K562 (cell line): ENCODE data around the gene KCND1. TPM values are rescaled to one million over a fixed set of nuclear protein-coding genes. Genes with fewer than 3 reads are reported as not detected.
A peak's percentile ranks its signal among the peaks of the same experiment; 100 is the strongest.

Experiments
- ATF1 ChIP-seq, 2 experiments: fragments of 450-650 bp in 1 of 2; IDR thresholded peaks; 2 replicates each; pipeline ENCODE4 v1.6.1; 2016; ENCODE audit warnings: missing compliant biosample characterization in 1 of 2, missing genetic modification characterization in 1 of 2
- CC2D1A ChIP-seq: fragments of 450-650 bp; IDR thresholded peaks from 2 replicates; pipeline ENCODE4 v1.6.1; 2017; ENCODE audit warnings: mild to moderate bottlenecking
- E2F4 ChIP-seq: sonication (generic); formaldehyde crosslinking; IDR thresholded peaks from 2 replicates; pipeline ENCODE4 v1.8.0; 2022; ENCODE audit warnings: mild to moderate bottlenecking, low read depth, missing genetic modification reagents
- FOXO4 ChIP-seq: fragments of 450-650 bp; formaldehyde crosslinking; IDR thresholded peaks from 2 replicates; pipeline ENCODE4 v1.4.0; 2020; ENCODE audit warnings: mild to moderate bottlenecking, moderate library complexity
- HDAC3 ChIP-seq: fragments of 450-650 bp; IDR thresholded peaks from 2 replicates; pipeline ENCODE4 v1.6.1; 2018; ENCODE audit warnings: borderline replicate concordance, mild to moderate bottlenecking, moderate library complexity; ENCODE audit not compliant: partially characterized antibody
- KAT7 ChIP-seq: sonication (generic); formaldehyde crosslinking; IDR thresholded peaks from 2 replicates; pipeline ENCODE4 v1.8.0; 2022; ENCODE audit warnings: missing genetic modification reagents, mild to moderate bottlenecking, borderline replicate concordance
- MAFF ChIP-seq: IDR thresholded peaks from 2 replicates; pipeline ENCODE4 v1.6.1; 2012; ENCODE audit warnings: low read length, improper control_type of control experiment
- MECOM ChIP-seq: fragments of 250-450 bp; sonication (Bioruptor Pico); IDR thresholded peaks from 2 replicates; pipeline ENCODE4 v1.8.0; 2022; ENCODE audit warnings: inconsistent platforms
- MTA1 ChIP-seq: fragments of 450-650 bp; IDR thresholded peaks from 2 replicates; pipeline ENCODE4 v1.6.1; 2017; ENCODE audit warnings: borderline replicate concordance
- NR2C2 ChIP-seq, 2 experiments: fragments of 200-800 bp in 1 of 2; sonication (Bioruptor generic) in 1 of 2; sonication (generic) in 1 of 2; formaldehyde crosslinking in 1 of 2; IDR thresholded peaks; 2 replicates each; pipeline versions ENCODE4 v1.6.1 to v1.8.0; 2016 to 2022; ENCODE audit warnings: mild to moderate bottlenecking in 1 of 2, missing compliant biosample characterization in 1 of 2, missing genetic modification characterization in 1 of 2, missing genetic modification reagents in 1 of 2
- POU5F1 ChIP-seq: fragments of 150-350 bp; IDR thresholded peaks from 2 replicates; pipeline ENCODE4 v1.6.1; 2014; ENCODE audit warnings: borderline replicate concordance, low read length, low read depth, mild to moderate bottlenecking; ENCODE audit not compliant: partially characterized antibody
- PPARD ChIP-seq: fragments of 250-450 bp; sonication (Bioruptor Pico); IDR thresholded peaks from 2 replicates; pipeline ENCODE4 v1.8.0; 2022; ENCODE audit warnings: inconsistent platforms, mild to moderate bottlenecking, moderate library complexity
- PREB ChIP-seq: sonication (generic); formaldehyde crosslinking; IDR thresholded peaks from 2 replicates; pipeline ENCODE4 v1.8.1; 2023; ENCODE audit warnings: mild to moderate bottlenecking, missing genetic modification reagents
- RAD51 ChIP-seq: fragments of 450-650 bp; IDR thresholded peaks from 2 replicates; pipeline ENCODE4 v1.7.1; 2016; ENCODE audit warnings: low read depth, mild to moderate bottlenecking, borderline replicate concordance
- SLC30A9 ChIP-seq: fragments of 250-450 bp; sonication (Bioruptor Pico); IDR thresholded peaks from 2 replicates; pipeline ENCODE4 v1.8.0; 2022; ENCODE audit warnings: mild to moderate bottlenecking, moderate library complexity
- SMAD3 ChIP-seq: fragments of 450-650 bp; formaldehyde crosslinking; conservative IDR thresholded peaks from 2 replicates; pipeline ENCODE4 v1.4.0; 2020; ENCODE audit warnings: mild to moderate bottlenecking
- TEAD4 ChIP-seq, 2 experiments: sonication (generic) in 1 of 2; formaldehyde crosslinking in 1 of 2; IDR thresholded peaks; 2 replicates each; pipeline versions ENCODE4 v1.6.1 to v1.8.0; 2012 to 2022; ENCODE audit warnings: borderline replicate concordance in 1 of 2, inconsistent platforms in 1 of 2, low read length in 1 of 2, mild to moderate bottlenecking in 1 of 2, missing genetic modification reagents in 1 of 2
- TFAP4 ChIP-seq: sonication (generic); formaldehyde crosslinking; IDR thresholded peaks from 2 replicates; pipeline ENCODE4 v1.8.0; 2022; ENCODE audit warnings: missing genetic modification reagents, mild to moderate bottlenecking, moderate library complexity, borderline replicate concordance
- TOE1 ChIP-seq, 2 experiments: fragments of 450-650 bp in 1 of 2; sonication (generic) in 1 of 2; formaldehyde crosslinking in 1 of 2; IDR thresholded peaks; 2 replicates each; pipeline versions ENCODE4 v1.7.1 to v1.8.0; 2016 to 2022; ENCODE audit warnings: borderline replicate concordance in 2 of 2, mild to moderate bottlenecking in 2 of 2, antibody characterized with exemption in 1 of 2, inconsistent platforms in 1 of 2, low read depth in 1 of 2, missing genetic modification reagents in 1 of 2, moderate library complexity in 1 of 2
- ZC3H4 ChIP-seq: sonication (generic); formaldehyde crosslinking; IDR thresholded peaks from 2 replicates; pipeline ENCODE4 v1.9.0; 2021; ENCODE audit warnings: missing genetic modification reagents, borderline replicate concordance
- ZNF239 ChIP-seq: fragments of 250-450 bp; sonication (Bioruptor Pico); IDR thresholded peaks from 2 replicates; pipeline ENCODE4 v1.4.0; 2020; ENCODE audit warnings: mild to moderate bottlenecking
- ZNF655 ChIP-seq: fragments of 250-450 bp; sonication (Bioruptor Pico); IDR thresholded peaks from 2 replicates; pipeline ENCODE4 v1.5.0; 2021
- polyA plus RNA-seq, 8 experiments: library from polyadenylated mRNA; depleted of rRNA in 4 of 8; stranded (reverse) in 5 of 8; unstranded in 3 of 8; fragments of >200 nt; fragmentation: Nextera tagmentation in 2 of 8; fragmentation: Illumina TruSeq in 1 of 8; extraction: Ambion mirVana in 2 of 8; extraction: Trizol in 1 of 8; gene quantifications; 2 replicates each; pipeline versions ENCODE4 v1.2.1 to v1.2.3, GENCODE V29; 2011 to 2014; ENCODE audit warnings: inconsistent platforms in 1 of 8, missing spikeins in 1 of 8
- total RNA-seq, 7 experiments: library from RNA; depleted of rRNA in 6 of 7; stranded (reverse); fragments of >200 nt in 6 of 7; fragmentation: Illumina TruSeq in 2 of 7; extraction: Trizol in 2 of 7; gene quantifications; 2 replicates each; pipeline versions ENCODE4 v1.2.1 to v1.2.3, GENCODE V29; 2011 to 2021; ENCODE audit warnings: low replicate concordance in 1 of 7

The KCND1 gene
- total and polyA plus RNA-seq, 9 of the 15 experiments (the other 6 are each of a cell fraction or from before 2014, with no cell fraction given) = 0.06 to 0.83 (median 0.39) TPM; not detected in 1

- TF ChIP-seq TOE1 (IDR thresholded peaks at IDR 0.05; ENCODE audit: borderline replicate concordance) (peak; percentile 19; the same call in 1 of the 2 replicates), TOE1 (CRISPR knock-in tag; IDR thresholded peaks at IDR 0.05; ENCODE audit: borderline replicate concordance, low read depth) (no peak), FOXO4 (no peak), PREB (CRISPR knock-in tag) (no peak), ATF1 (CRISPR knock-in tag; IDR thresholded peaks at IDR 0.05) (no peak), ATF1 (tag; IDR thresholded peaks at IDR 0.05) (peak; percentile 56), CC2D1A (no peak), PPARD (no peak), TEAD4 (IDR thresholded peaks at IDR 0.05; ENCODE audit: low read length) (peak; percentile 85), TEAD4 (CRISPR knock-in tag; IDR thresholded peaks at IDR 0.05; ENCODE audit: borderline replicate concordance) (no peak), SMAD3 (CRISPR knock-in tag) (no peak), ZC3H4 (CRISPR knock-in tag) (no peak), MECOM (CRISPR knock-in tag) (no peak), NR2C2 (CRISPR knock-in tag; IDR thresholded peaks at IDR 0.05) (no peak), NR2C2 (tag; IDR thresholded peaks at IDR 0.05) (no peak), SLC30A9 (CRISPR knock-in tag) (no peak), MTA1 (no peak), RAD51 (no peak), HDAC3 (peak; percentile 48), MAFF (no peak), TFAP4 (CRISPR knock-in tag) (peak; percentile 81), E2F4 (no peak), POU5F1 (no peak), ZNF239 (CRISPR knock-in tag) (no peak), ZNF655 (no peak), KAT7 (CRISPR knock-in tag) (no peak)
Measured at GRCh38 chrX:48961585-48962091, 10.0 kb downstream of the KCND1 start (continued).
